TTC549 (cell line): ENCODE measurements around the gene PSPH.
"Not testable (repeated sequence)": the region's sequence is repeated elsewhere in the genome, so short reads cannot be mapped to it uniquely, and the experiment has no call there.

Experiments used
- FAIRE-seq: peaks from 2 replicates; lab custom pipeline; 2012; peaks lifted over from hg19 to GRCh38; lab: Jason Lieb, UNC

Gene PSPH

GRCh38 chr7:56062382-56062781 is 11.1 kb upstream of the PSPH start:
- FAIRE-seq: peak; percentile 75

DNA sequence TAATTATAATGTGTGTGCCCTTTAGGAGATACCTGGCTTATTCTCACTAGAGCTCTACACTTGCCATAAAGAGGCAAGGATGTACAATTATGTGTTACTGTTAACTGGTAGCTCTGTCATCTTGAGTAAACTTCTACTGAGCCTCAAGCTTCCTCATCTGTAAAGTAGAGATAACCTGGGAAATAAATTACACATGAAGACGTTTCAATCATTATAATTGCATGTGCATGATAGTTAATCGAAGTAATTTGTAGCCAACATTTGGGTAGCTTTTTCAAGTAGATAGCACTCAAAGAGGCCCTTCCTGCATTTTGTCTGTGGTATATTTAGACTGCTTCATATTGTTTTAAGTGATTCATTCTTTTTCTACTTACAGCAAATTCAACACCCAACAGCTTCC is 2.7 kb upstream of the PSPH start:
- FAIRE-seq: no peak

DNA sequence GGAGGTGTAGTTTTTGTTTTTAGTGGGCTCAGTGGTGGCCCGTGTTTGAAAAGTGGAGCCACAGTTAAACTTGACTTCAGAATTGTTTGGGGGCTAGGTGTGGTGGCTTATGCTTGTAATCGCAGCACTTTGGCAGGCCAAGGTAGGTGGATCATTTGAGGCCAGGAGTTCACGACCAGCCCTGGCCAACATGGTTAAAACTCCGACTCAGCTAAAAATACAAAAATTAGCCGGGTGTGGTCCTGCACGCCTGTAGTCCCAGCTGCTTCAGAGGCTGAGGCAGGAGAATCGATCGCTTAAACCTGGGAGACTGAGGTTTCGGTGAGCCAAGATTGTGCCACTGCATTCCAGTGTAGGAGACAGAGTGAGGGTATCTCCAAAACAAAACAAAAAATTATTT is 2.1 kb upstream of the PSPH start:
- no peak for FAIRE-seq

GRCh38 chr7:56051053-56051338 is 248 bp downstream of the PSPH start:
- FAIRE-seq: no peak

DNA sequence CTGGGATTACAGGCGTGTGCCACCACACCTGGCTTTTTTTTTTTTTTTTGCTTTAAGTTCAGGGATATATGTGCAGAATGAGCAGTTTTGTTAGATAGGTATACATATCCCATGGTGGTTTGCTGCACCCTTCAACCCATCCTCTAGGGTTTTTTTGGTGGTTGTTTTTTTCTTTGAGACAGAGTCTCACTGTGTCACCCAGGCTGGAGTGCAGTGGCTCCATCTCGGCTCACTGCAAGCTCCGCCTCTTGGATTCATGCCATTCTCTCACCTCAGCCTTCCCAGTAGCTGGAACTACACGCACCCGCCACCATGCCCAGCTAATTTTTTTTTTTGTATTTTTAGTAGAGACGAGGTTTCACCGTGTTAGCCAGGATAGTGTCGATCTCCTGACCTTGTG is 2.5 kb downstream of the PSPH start:
- not testable (repeated sequence) for FAIRE-seq

GRCh38 chr7:56048245-56048644 is 3.0 kb downstream of the PSPH start:
- no peak for FAIRE-seq

DNA sequence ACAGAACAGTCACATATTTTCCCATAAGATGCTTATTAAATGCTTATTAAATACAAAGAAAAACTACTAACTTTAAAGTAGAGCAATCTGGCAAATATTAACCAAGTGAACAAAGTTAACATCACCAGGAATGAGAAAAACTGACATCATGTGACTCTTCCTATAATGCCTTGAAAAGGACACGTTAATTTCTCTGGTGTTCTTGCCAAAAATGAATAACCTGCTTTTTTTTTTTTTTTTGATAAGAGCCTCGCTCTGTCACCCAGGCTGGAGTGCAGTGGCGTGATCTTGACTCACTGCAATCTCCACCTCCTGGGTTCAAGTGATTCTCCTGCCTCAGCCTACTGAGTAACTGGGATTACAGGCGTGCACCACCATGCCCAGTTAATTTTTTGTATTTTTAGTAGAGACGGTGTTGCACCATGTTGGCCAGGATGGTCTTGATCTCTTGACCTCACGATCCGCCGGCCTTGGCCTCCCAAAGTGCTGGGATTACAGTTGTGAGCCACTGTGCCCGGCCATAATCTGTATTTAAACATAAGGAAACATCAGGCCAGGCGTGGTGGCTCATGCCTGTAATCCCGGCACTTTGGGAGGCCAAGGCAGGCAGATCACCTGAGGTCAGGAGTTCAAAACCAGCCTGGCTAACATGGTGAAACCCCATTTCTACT is 3.7 kb downstream of the PSPH start:
- not testable (repeated sequence) for FAIRE-seq

GRCh38 chr7:56046721-56047445 is 4.4 kb downstream of the PSPH start:
- peak; percentile 86 for FAIRE-seq

- not testable (repeated sequence) for FAIRE-seq
These were observed 5.5 kb downstream of the PSPH start for GRCh38 chr7:56045758-56046157.

DNA sequence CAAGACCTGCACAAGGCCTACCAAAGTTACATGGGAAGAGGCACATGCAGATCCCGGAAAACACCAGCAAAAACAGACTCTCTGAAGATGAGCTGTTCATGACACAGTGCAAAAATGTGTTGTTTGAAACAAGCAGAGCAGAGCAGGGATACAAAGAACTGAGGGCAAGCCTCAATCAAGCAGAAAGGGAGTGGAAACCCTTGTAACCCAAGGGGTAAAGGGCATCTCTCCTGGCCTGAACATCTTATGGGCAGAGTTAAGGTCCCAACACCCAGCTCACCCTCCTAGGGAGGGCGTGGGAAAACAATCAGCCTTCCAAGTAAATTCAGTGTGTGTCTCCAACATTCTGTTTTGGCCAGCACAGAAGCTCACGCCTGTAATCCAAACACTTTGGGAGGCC is 10.5 kb downstream of the PSPH start:
- FAIRE-seq: no peak

GRCh38 chr7:56033671-56034432 is 17.4 kb downstream of the PSPH start:
- peak; percentile 5 for FAIRE-seq

DNA sequence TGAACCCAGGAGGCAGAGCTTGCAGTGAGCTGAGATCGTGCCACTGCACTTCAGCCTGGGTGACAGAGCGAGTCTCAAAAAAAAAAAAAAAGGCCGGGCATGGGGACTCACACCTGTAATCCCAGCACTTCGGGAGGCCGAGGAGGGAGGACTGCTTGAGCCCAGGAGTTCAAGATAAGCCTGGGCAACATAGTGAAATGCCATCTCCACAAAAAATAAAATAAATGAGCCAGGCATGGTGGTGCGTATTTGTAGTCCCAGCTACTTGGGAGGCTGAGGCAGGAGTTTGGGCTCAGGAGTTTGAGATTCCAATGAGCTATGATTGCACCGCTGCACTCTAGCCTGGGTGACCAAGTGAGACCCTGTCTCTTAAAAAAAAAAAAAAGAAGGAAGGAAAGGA is 18.7 kb downstream of the PSPH start:
- not testable (repeated sequence) for FAIRE-seq

GRCh38 chr7:56031556-56031955 is 19.7 kb downstream of the PSPH start:
- FAIRE-seq: not testable (repeated sequence)

DNA sequence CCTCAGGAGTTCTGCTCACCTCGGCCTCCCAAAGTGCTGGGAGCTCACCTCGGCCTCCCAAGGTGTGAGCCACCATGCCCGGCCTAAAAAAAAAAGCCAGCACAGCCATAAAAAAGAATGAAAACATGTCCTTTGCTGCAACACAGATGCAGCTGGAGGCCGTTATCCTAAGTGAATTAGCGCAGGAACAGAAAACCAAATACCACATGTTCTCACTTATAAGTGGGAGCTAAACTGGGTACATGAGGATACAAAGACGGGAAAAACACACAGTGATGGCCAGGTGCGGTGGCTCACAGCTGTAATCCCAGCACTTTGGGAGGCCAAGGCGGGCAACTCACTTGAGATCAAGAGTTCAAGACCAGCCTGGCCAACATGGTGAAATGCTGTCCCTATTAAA is 20.9 kb downstream of the PSPH start:
- FAIRE-seq: no peak

- no peak for FAIRE-seq
These were observed 22.2 kb downstream of the PSPH start for GRCh38 chr7:56028942-56029630.

GRCh38 chr7:56026538-56026937 is 24.7 kb downstream of the PSPH start:
- FAIRE-seq: no peak

DNA sequence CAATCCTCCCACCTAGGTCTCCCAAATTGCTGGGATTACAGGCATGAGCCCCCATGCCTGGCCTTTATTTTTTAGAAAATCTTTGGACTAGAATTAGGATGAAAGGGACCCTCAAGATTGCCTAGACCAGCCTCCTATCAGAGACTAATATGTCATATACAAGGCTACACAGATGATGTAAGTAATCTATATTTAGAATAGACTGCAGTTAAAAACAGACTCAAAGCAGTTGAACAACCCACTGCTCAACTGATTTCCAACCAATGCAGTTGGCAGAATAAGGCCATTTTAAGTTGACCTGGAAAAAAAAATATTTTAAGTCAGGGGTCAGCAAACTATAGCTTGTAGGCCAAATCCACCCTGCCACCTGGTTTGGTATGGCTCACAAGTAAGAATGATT is 27.7 kb downstream of the PSPH start:
- FAIRE-seq: no peak

DNA sequence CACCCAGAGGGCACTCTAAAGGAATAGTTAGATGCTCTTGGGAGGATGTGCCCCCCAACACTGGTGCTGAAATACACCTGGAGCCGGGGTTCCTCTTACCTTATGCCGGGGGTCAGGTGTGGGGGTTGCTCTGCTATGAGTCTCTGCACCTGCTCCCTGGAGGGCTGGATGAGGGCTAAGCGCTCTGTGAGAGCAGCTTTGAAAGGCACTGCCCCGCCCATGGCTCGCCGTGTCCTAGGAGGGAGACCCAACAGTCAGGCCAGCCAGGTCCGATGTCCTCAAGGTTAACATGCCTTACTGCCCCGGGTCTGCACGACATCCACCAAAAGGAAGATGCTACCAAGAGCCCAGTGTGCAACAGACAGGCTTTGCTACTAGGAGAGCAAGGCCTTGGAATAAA is 31.7 kb downstream of the PSPH start:
- no peak for FAIRE-seq

DNA sequence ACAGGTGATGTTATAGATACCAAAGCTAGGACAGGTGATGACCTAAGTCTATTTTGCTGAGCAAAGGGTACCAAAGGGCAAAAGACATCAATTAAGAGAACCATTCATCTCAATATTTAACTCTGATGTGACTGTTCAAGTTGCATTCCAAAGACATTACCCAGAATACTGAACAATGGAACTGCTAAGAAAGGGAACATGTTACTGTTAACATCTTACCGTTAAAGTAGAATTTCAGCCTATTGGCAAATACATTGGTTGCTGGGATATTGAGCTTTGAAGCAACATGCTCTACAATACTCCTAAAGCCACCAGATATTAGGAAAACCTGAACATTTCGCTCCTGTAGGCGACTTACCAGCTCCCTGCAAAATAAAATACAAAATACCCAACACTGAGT is 34.2 kb downstream of the PSPH start:
- not testable (repeated sequence) for FAIRE-seq

DNA sequence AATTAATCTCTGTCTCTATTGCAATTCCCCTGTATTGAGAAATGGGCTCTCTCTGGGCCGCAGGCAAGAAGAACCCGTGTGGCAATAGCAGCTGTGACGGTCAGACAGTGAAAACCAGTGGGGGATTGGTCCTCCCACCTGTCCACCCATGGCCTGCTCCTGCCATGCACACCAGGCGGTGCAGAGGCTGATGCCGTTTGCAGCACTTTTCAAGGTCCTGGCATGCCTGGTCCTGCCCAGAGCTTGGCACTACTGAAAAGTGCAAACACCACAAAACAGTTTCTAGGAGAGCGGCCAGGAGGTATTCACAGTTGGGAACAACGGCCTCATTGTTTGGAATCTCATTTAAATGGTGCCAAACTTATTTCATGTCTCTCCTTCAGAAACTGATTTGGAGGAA is 41.5 kb downstream of the PSPH start:
- FAIRE-seq: no peak

DNA sequence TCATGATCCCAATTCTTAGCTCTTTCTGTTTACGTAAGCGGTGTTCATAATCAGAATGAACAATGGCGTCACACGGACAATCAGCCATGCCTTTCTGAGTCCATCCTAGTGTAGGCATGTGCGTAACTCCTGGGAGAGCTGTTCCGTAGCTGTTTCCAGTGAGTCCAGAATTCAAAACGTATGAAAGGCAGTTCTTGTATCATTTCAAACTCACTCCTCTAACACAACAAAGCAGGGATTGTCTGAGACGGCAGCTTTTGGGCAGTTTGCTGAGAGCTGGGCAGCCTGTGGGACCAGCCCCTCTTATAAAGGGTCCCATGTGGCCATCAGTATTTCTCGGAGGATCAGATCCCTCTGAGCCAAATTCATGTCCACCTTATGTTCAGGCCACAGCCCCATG is 43.4 kb downstream of the PSPH start:
- no peak for FAIRE-seq

GRCh38 chr7:56007167-56007652 is 44.0 kb downstream of the PSPH start:
- FAIRE-seq: no peak

DNA sequence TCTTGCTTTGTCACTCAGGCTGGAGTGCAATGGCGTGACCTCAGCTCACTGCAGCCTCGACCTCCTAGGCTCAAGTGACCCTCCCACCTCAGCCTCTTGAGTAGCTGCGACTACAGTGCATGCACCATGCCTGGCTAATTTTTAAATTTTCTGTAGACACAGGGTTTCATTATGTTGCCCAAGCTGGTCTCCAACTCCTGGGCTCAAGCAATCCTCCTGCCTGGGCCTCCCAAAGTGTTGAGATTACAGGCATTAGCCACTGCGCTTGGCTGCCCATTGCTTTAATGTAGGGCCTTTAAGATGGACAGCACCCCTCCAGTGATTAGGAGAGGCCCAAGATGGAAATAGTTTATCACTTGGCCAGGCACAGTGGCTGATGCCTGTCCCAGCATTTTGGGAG is 47.5 kb downstream of the PSPH start:
- no peak for FAIRE-seq
